HL-60 (cell line): ENCODE data around the gene HEYL.

ENCODE experiments used
- CTCF ChIP-seq: IDR thresholded peaks from one replicate; pipeline ENCODE4 v1.5.1; 2011; ENCODE audit warnings: low read length, control low read depth, inconsistent platforms; ENCODE audit not compliant: insufficient read depth
- GABPA ChIP-seq: IDR thresholded peaks from 2 replicates; pipeline ENCODE4 v1.6.1; 2012; ENCODE audit warnings: low read depth

GRCh38 chr1:39638965-39639304 lies 508 bp downstream of the HEYL start:
- TF ChIP-seq CTCF (no peak), GABPA (no peak)
